Trophoblast cell (in vitro differentiated cells and primary cell): ENCODE results near the gene AKNA.

ENCODE experiments used
- DNase-seq, 2 donors: peaks; one replicate each; pipeline ENCODE4 v3.0.0-alpha.2; 2016
- H2AFZ ChIP-seq: 2 replicates; pipeline ENCODE4 v1.6.1; 2013; ENCODE audit warnings: low read length, moderate library complexity, mild to moderate bottlenecking; ENCODE audit not compliant: insufficient read depth, poor library complexity
- H2AK5ac ChIP-seq: 2 replicates; pipeline ENCODE4 v1.6.1; 2013; ENCODE audit warnings: mild to moderate bottlenecking, low read length
- H2BK120ac ChIP-seq: 2 replicates; pipeline ENCODE4 v1.6.1; 2013; ENCODE audit warnings: low read length, mild to moderate bottlenecking, moderate library complexity; ENCODE audit not compliant: insufficient read depth, poor library complexity
- H2BK12ac ChIP-seq: 2 replicates; pipeline ENCODE4 v1.6.1; 2013; ENCODE audit warnings: mild to moderate bottlenecking, low read length, moderate library complexity
- H2BK5ac ChIP-seq: 2 replicates; pipeline ENCODE4 v1.6.1; 2013; ENCODE audit warnings: low read length, low read depth, moderate library complexity, mild to moderate bottlenecking; ENCODE audit not compliant: poor library complexity
- H3K14ac ChIP-seq: 2 replicates; pipeline ENCODE4 v1.6.1; 2013; ENCODE audit warnings: mild to moderate bottlenecking, low read length
- H3K18ac ChIP-seq: 2 replicates; pipeline ENCODE4 v1.6.1; 2013; ENCODE audit warnings: mild to moderate bottlenecking, low read length
- H3K23ac ChIP-seq: 2 replicates; pipeline ENCODE4 v1.6.1; 2013; ENCODE audit warnings: low read length
- H3K27ac ChIP-seq: 2 replicates; pipeline ENCODE4 v1.5.1; 2013; ENCODE audit warnings: low read depth, mild to moderate bottlenecking, inconsistent platforms, low read length, moderate library complexity
- H3K27me3 ChIP-seq: 2 replicates; pipeline ENCODE4 v1.6.1; 2013; ENCODE audit warnings: inconsistent platforms, mild to moderate bottlenecking, low read length, moderate library complexity; ENCODE audit not compliant: insufficient read depth
- H3K36me3 ChIP-seq, 2 experiments: 1 replicate in 1 of 2; 2 replicates in 1 of 2; pipeline ENCODE4 v1.6.1; 2013; ENCODE audit warnings: low read length in 2 of 2, mild to moderate bottlenecking in 2 of 2, moderate library complexity in 1 of 2; ENCODE audit not compliant: insufficient read depth in 2 of 2, control insufficient read depth in 1 of 2
- H3K4ac ChIP-seq: 2 replicates; pipeline ENCODE4 v1.6.1; 2013; ENCODE audit warnings: low read depth, mild to moderate bottlenecking, low read length, moderate library complexity
- H3K4me1 ChIP-seq, 2 experiments: 1 replicate in 1 of 2; 2 replicates in 1 of 2; pipeline ENCODE4 v1.6.1; 2013; ENCODE audit warnings: low read length in 2 of 2, mild to moderate bottlenecking in 2 of 2, moderate library complexity in 1 of 2; ENCODE audit not compliant: insufficient read depth in 2 of 2, control insufficient read depth in 1 of 2
- H3K4me2 ChIP-seq: 2 replicates; pipeline ENCODE4 v1.6.1; 2013; ENCODE audit warnings: inconsistent platforms, mild to moderate bottlenecking, low read length, moderate library complexity
- H3K4me3 ChIP-seq: 2 replicates; pipeline ENCODE4 v1.5.1; 2013; ENCODE audit warnings: mild to moderate bottlenecking, low read depth, low read length, inconsistent platforms
- H3K79me1 ChIP-seq: one replicate; pipeline ENCODE4 v1.6.1; 2013; ENCODE audit warnings: low read length
- H3K79me2 ChIP-seq: 2 replicates; pipeline ENCODE4 v1.6.1; 2013; ENCODE audit warnings: low read length, mild to moderate bottlenecking; ENCODE audit not compliant: control insufficient read depth, insufficient read depth, poor library complexity
- H3K9ac ChIP-seq: 2 replicates; pipeline ENCODE4 v1.6.1; 2013; ENCODE audit warnings: mild to moderate bottlenecking, low read length
- H3K9me3 ChIP-seq: 2 replicates; pipeline ENCODE4 v1.6.1; 2013; ENCODE audit warnings: low read depth, mild to moderate bottlenecking, control low read depth, inconsistent platforms, low read length; ENCODE audit not compliant: insufficient read depth
- H4K12ac ChIP-seq: 2 replicates; pipeline ENCODE4 v1.6.1; 2013; ENCODE audit warnings: low read depth, mild to moderate bottlenecking, low read length, moderate library complexity
- H4K8ac ChIP-seq: 2 replicates; pipeline ENCODE4 v1.6.1; 2013; ENCODE audit warnings: low read depth, mild to moderate bottlenecking, low read length, moderate library complexity
- H4K91ac ChIP-seq: one replicate; pipeline ENCODE4 v1.6.1; 2013; ENCODE audit warnings: low read depth, mild to moderate bottlenecking, low read length, moderate library complexity
- WGBS: extraction: QIAGEN DNeasy Blood & Tissue Kit; methylation state at CpG from one replicate; pipeline ENCODE4 v1.1.7; 2013; ENCODE audit warnings: missing lambda C conversion rate; ENCODE audit not compliant: insufficient read length, insufficient coverage; ENCODE audit errors: extremely low coverage; 5-methylcytosine and 5-hydroxymethylcytosine counted together

AKNA gene

GRCh38 chr9:114412048-114412683 is 24.4 kb upstream of the AKNA start:
- Histone ChIP-seq H3K79me2 (no peaks in the 10 kb centered on the region), H3K9me3 (peaks cover 5% of the 10 kb centered on the region), H2AFZ (no peak overlapping the region), H3K27me3 (no peaks in the 10 kb centered on the region), H3K4ac (no peak overlapping the region), H4K8ac (peak overlapping the region; percentile 19), H3K4me2 (no peak overlapping the region), H2BK12ac (peak overlapping the region; percentile 9), H3K36me3 (peaks cover 0 to 2% of the 10 kb centered on the region in 2 experiments), H2AK5ac (no peak overlapping the region), H4K91ac (peak overlapping the region; percentile 31), H3K4me3 (no peak overlapping the region), H3K18ac (no peak overlapping the region), H3K4me1 (peaks cover 27 to 31% of the 10 kb centered on the region in 2 experiments), H3K14ac (no peak overlapping the region), H3K79me1 (peaks cover 8% of the 10 kb centered on the region), H3K9ac (no peak overlapping the region), H3K27ac (peak overlapping the region; percentile 50), H4K12ac (no peak overlapping the region), H3K23ac (no peak overlapping the region), H2BK120ac (peak overlapping the region; percentile 71), H2BK5ac (peak overlapping the region; percentile 7)
- WGBS: no CpG with 5 or more reads among the region's 12 CpGs
- DNase-seq: no peak

DNA sequence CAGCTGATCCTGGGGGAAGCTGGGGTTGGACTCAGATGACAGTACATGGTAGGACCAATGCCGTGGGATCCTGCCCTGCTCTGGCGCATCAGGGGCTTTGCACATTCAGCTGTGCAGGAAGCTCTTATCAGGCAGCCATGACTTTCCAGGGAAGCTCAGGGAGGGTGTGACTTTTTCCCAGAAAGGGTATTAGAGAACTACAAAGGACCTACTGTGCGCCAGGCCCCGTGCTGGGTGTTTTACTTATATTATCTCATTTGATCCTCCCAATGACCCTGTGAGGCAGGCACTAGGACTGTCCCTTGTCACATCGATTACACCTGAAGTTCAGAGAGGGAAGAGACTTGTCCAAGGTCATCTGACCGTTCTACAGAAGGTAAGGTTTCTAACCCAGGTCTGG is 23.7 kb upstream of the AKNA start:
- H4K8ac ChIP-seq: no peak overlapping the region
- H3K79me1 ChIP-seq: peaks cover 8% of the 10 kb centered on the region
- H4K91ac ChIP-seq: peak overlapping the region; percentile 71
- H3K4me1 ChIP-seq: peaks cover 27 to 31% of the 10 kb centered on the region in 2 experiments
- H3K36me3 ChIP-seq: peaks cover 2 to 3% of the 10 kb centered on the region in 2 experiments
- no peak overlapping the region for H3K4me2 ChIP-seq
- H3K14ac ChIP-seq: no peak overlapping the region
- H4K12ac ChIP-seq: no peak overlapping the region
- H3K23ac ChIP-seq: no peak overlapping the region
- WGBS: no CpG with 5 or more reads among the region's 6 CpGs
- no peak overlapping the region for H3K4me3 ChIP-seq
- no peaks in the 10 kb centered on the region for H3K79me2 ChIP-seq
- H2AK5ac ChIP-seq: no peak overlapping the region
- no peak overlapping the region for H3K9ac ChIP-seq
- H2BK5ac ChIP-seq: no peak overlapping the region
- H2AFZ ChIP-seq: no peak overlapping the region
- H3K4ac ChIP-seq: no peak overlapping the region
- no peak overlapping the region for H3K27ac ChIP-seq
- no peaks in the 10 kb centered on the region for H3K27me3 ChIP-seq
- H2BK120ac ChIP-seq: no peak overlapping the region
- no peak overlapping the region for H3K18ac ChIP-seq
- peaks cover 5% of the 10 kb centered on the region for H3K9me3 ChIP-seq
- no peak overlapping the region for H2BK12ac ChIP-seq
- DNase-seq: no peak

- Histone ChIP-seq H3K79me1 (peaks cover 8% of the 10 kb centered on the region), H4K12ac (no peak overlapping the region), H3K27me3 (no peaks in the 10 kb centered on the region), H3K27ac (no peak overlapping the region), H4K91ac (peak overlapping the region; percentile 71), H3K4ac (no peak overlapping the region), H3K4me3 (no peak overlapping the region), H3K14ac (no peak overlapping the region), H2AK5ac (no peak overlapping the region), H2BK5ac (no peak overlapping the region), H2BK120ac (no peak overlapping the region), H3K18ac (no peak overlapping the region), H3K4me2 (no peak overlapping the region), H3K79me2 (no peaks in the 10 kb centered on the region), H3K9ac (no peak overlapping the region), H3K36me3 (peaks cover 2 to 7% of the 10 kb centered on the region in 2 experiments), H2AFZ (no peak overlapping the region), H3K4me1 (peaks cover 27 to 31% of the 10 kb centered on the region in 2 experiments), H4K8ac (no peak overlapping the region), H3K23ac (no peak overlapping the region), H3K9me3 (peaks cover 5% of the 10 kb centered on the region), H2BK12ac (no peak overlapping the region)
- no CpG with 5 or more reads among the region's 8 CpGs for WGBS
- no peak for DNase-seq
Observed at GRCh38 chr9:114410910-114411309, 23.1 kb upstream of the AKNA start.

GRCh38 chr9:114409842-114410241 is 22.1 kb upstream of the AKNA start:
- Histone ChIP-seq H3K27ac (no peak overlapping the region), H3K18ac (no peak overlapping the region), H3K4ac (no peak overlapping the region), H3K4me1 (peaks cover 27 to 31% of the 10 kb centered on the region in 2 experiments), H3K14ac (no peak overlapping the region), H3K27me3 (no peaks in the 10 kb centered on the region), H2BK5ac (no peak overlapping the region), H3K79me1 (peaks cover 8% of the 10 kb centered on the region), H3K36me3 (peaks cover 2 to 7% of the 10 kb centered on the region in 2 experiments), H4K8ac (no peak overlapping the region), H2BK12ac (no peak overlapping the region), H3K9me3 (peaks cover 5% of the 10 kb centered on the region), H2AK5ac (no peak overlapping the region), H2BK120ac (no peak overlapping the region), H3K4me2 (no peak overlapping the region), H4K12ac (no peak overlapping the region), H4K91ac (no peak overlapping the region), H3K4me3 (no peak overlapping the region), H3K79me2 (no peaks in the 10 kb centered on the region), H3K23ac (no peak overlapping the region), H3K9ac (no peak overlapping the region), H2AFZ (no peak overlapping the region)
- no peak for DNase-seq
- no CpG with 5 or more reads among the region's 5 CpGs for WGBS
